Measurements from ENCODE around the gene C1orf21.

C1orf21 gene

DNA sequence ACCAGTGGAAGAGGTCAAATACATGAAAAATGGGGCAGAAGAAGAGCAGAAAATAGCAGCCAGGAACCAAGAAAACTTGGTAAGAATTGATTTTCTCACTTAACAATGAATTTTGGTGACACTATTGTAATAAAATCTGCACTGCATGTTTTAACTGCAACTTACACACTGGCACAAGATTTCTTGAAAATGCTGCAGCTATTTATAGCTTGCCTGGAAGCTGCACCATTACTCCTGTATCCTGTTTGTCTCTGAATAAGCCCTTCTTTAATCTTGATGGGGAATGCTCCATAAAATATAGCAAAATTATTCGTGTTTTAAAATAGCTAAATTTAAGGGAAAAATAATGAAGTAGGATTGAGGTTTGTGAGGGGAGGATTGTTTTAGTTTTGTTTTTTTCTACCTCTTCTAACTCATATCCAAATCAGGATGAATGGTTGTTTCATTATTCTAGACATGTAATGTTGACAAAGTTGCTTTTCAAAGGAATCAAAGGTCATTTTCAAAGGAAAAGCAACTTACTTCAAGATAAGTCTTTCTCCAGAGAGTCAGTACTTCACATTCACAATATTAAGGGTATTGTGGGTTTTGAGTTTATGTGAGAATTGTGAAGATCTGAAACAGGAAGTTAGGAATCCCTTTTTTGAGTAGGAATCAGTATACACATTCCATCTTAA lies 120.9 kb downstream of the C1orf21 start:
- no peak for DNase-seq (ENCODE audit: extremely low read depth in 1 of 2, low read depth in 1 of 2)

DNA sequence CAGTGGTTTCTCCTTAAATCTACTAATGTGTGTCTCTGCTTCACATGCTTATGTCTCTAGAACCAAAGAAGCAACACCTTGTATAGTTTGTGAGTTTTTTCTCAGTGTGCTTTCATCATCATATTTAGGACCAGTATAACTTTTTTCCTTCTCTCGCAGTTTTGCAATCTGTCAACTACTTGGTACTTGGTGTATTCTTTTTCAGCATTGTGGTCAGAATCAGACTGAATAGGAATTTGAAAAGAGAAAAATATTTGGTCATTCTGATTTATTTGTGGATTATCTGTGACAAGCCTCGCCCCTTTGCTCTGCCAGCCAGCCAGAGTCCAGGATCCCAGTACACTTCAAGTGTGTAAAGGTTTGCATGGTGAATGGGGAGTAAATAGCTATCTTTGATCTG lies 122.3 kb downstream of the C1orf21 start:
- no peak for DNase-seq (ENCODE audit: extremely low read depth in 1 of 2, low read depth in 1 of 2)

DNA sequence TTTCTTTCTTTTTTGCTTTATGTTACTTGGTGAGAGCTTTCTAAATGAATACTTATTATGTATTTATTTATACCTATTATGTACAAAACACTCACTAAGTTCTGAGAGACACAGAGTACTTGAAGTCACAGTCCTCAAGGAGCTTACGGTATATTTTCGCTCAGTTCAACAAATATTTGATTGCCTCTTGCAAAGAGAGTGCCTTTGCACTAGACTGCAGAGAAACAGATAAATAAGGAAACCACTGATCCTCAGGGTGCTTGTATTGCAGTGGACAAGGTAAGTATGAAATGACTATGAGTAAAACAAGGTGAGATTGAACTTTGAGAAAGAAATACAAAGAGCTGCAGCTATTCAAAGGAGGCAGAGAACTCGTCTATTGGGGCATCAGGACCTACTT lies 123.3 kb downstream of the C1orf21 start:
- DNase-seq (ENCODE audit: extremely low read depth in 1 of 2, low read depth in 1 of 2), result no peak

- no peak for DNase-seq (ENCODE audit: extremely low read depth in 1 of 2, low read depth in 1 of 2)
Measured at GRCh38 chr1:184512724-184513123, 125.9 kb downstream of the C1orf21 start.

DNA sequence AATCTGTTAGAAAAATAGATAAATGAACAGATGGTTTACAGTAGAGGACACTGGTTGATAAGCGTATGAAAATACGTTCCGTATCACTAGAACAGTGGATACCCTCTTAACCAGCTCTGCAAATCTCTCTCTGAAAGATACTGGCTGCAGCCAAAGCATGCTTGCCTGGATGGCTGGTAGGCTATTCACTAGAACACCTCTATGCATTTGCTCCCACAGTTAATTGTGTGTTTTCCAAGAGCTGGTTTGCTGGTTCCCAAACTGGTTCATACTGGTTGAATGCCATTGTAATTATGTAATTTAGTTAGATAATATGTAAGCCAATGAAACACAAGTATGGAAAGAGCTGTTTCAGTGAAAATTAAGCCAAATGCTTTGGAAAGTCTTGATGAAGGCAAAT lies 126.6 kb downstream of the C1orf21 start:
- no peak for DNase-seq (ENCODE audit: extremely low read depth in 1 of 2, low read depth in 1 of 2)

DNA sequence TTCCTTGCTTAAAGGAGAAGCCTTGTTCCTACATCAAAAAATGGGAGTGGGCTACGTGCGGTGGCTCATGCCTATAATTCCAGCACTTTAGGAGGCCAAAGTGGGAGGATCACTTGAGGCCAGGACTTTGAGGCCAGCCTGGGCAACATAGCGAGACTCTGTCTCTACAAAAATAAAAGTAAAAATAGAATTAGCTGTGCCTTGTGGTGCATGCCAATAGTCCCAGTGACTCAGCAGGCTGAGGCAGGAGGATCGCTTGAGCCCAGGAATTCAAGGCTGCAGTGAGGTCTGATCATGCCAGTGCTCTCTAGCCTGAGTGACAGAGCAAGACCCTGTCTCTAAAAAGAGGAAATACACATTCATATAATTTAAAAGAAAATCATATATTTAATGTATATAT lies 127.1 kb downstream of the C1orf21 start:
- no peak for DNase-seq (ENCODE audit: extremely low read depth in 1 of 2, low read depth in 1 of 2)

DNA sequence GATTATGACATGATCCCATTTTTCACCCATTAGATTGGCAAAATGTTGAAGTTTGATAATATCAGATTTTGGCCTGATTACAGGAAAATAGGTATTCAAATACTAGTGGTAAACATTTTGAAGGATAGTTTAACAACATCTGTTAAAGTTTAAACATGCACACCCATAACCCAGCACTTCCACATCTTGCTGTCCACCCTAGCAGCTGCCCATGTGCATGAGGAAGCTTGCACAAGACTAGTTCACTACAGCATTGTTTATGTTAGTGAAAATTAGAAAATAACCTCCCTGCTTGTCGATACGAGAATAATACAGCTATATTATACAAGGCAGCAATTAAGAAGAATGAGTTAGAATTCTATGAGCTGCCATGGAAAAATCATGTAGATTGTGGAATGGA lies 127.6 kb downstream of the C1orf21 start:
- no peak for DNase-seq (ENCODE audit: extremely low read depth in 1 of 2, low read depth in 1 of 2)

GRCh38 chr1:184517130-184517529 lies 130.3 kb downstream of the C1orf21 start:
- DNase-seq (ENCODE audit: extremely low read depth in 1 of 2, low read depth in 1 of 2), result no peak

- no peak for DNase-seq (ENCODE audit: extremely low read depth in 1 of 2, low read depth in 1 of 2)
Measured at GRCh38 chr1:184518736-184519357, 132.0 kb downstream of the C1orf21 start.

DNA sequence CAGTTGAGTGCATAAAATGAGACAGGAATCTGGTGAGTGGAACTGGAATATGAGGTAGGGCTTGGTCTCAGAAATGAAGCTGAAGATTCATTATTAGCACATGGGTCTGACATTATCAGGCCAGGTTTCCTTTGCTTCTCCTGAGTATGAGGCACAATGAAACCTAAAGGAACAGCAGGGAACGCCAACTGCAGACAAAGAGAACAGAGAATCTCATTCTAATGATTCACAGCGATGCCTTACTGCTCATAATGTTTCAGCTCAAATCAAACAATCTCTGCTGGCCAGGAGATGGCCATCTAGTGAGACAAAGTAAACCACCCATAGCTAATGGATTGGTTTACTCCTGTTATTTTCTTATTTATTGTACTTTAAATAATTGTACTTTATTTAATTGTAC lies 133.5 kb downstream of the C1orf21 start:
- no peak for DNase-seq (ENCODE audit: extremely low read depth in 1 of 2, low read depth in 1 of 2)

DNA sequence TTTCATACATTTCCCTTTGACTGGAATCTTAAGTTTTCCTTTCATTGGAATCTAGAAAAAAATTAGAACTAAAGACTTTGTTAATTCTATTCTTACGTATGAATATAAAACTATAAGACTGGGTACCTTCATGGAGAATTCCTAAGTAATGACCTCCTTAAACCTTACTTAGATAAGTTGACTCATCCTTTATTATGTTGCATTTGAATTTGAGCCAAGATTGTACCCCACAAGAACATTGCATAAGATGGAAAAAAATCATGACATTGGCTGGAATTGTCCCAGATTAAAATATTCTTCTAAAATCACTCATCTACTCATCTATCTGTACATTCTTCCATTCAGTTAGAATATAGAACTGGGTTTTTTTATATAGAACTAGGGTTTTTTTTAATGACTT lies 137.4 kb downstream of the C1orf21 start:
- no peak for DNase-seq (ENCODE audit: extremely low read depth in 1 of 2, low read depth in 1 of 2)

- DNase-seq (ENCODE audit: extremely low read depth in 1 of 2, low read depth in 1 of 2), result no peak
Measured at GRCh38 chr1:184527402-184527801, 140.6 kb downstream of the C1orf21 start.

DNA sequence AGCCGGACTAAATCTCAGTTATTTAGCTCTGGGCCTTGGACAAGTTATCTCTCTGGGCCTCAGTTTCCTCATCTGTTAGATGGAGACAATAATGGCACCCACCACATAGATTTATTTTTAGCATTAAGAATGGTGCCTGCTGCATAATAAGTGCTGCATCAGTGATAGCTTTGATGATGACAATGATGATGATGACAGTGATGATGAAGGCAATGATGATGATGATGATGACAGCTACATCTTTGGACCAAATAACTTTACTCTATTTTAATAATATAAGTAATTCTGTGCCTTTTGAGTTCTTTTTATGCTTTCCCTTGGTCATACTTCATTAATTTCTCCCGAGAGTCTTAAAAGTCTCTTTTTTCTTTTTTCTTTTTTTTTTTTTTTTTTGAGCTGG lies 143.4 kb downstream of the C1orf21 start:
- DNase-seq (ENCODE audit: extremely low read depth in 1 of 2, low read depth in 1 of 2), result no peak

DNA sequence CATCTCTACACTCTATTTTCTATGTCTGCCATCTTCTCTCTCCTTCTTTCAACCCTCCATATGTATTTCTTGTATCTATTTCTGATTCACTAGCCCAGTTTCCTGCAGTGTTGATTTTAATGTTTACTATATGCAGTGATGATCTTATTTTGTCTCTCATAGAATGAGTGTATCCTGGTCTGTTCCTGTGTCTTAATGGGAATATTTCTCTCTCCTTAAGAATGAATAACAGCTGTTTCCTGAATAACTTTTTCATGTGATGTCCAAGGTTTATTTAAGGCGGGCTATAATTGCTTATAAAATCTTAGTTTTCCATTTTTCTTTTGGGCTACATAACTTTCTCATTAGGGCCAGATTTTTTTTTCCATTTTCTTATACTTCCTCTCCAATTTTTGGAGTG lies 144.5 kb downstream of the C1orf21 start:
- no peak for DNase-seq (ENCODE audit: extremely low read depth in 1 of 2, low read depth in 1 of 2)

DNA sequence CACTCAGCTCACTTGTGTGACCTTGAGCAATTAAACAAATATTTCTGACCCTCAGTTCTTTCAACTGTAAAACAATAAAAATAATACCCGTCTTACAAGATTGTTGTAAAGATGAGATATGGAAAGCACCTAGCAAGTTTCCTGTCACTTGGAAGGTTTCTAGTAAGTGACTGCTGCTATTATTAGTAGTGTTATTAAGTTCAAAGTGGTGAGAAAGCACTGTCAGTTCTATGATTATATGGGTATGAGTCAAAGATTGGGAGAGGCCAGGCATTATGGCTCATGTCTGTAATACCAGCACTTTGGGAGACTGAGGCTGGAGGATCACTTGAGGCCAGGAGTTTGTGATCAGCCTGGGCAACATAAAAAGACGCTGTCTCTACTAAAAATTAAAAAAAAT lies 145.4 kb downstream of the C1orf21 start:
- no peak for DNase-seq (ENCODE audit: extremely low read depth in 1 of 2, low read depth in 1 of 2)

GRCh38 chr1:184533049-184533448 lies 146.2 kb downstream of the C1orf21 start:
- no peak for DNase-seq (ENCODE audit: extremely low read depth in 1 of 2, low read depth in 1 of 2)

GRCh38 chr1:184533915-184534314 lies 147.1 kb downstream of the C1orf21 start:
- no peak for DNase-seq (ENCODE audit: extremely low read depth in 1 of 2, low read depth in 1 of 2)

DNA sequence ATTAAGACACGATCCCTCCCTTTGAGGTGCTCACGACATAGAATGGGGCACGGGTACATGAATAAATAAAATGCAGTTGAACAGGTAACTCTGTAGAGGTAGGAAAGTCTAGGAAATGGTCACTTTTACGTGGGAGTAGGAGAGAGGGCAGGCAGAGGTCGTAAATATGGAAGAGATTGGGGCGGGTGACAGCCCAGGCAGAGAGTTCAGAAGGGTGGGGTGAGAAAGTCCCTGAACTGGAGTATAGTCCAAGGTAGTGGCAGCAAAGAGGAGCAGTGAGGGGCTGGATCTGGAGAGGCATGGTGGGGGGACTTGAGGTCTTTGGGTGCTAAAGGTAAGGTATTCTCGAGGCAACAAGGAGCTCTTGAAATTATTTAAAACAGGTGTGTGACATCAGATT lies 147.9 kb downstream of the C1orf21 start:
- no peak for DNase-seq (ENCODE audit: extremely low read depth in 1 of 2, low read depth in 1 of 2)

- DNase-seq (ENCODE audit: extremely low read depth in 1 of 2, low read depth in 1 of 2), result no peak
Measured at GRCh38 chr1:184535191-184535970, 148.6 kb downstream of the C1orf21 start.

- DNase-seq (ENCODE audit: extremely low read depth in 1 of 2, low read depth in 1 of 2), result no peak
Measured at GRCh38 chr1:184536246-184536985, 149.6 kb downstream of the C1orf21 start.

- no peak for DNase-seq (ENCODE audit: extremely low read depth in 1 of 2, low read depth in 1 of 2)
Measured at GRCh38 chr1:184539580-184539979, 152.8 kb downstream of the C1orf21 start.
